GM10266 (cell line): ENCODE measurements around the gene SLC35A3.
"Not testable (repeated sequence)": the region's sequence is repeated elsewhere in the genome, so short reads cannot be mapped to it uniquely, and the experiment has no call there.

Experiments
- DNase-seq: peaks from one replicate; pipeline ENCODE4 v3.0.0; 2012; ENCODE audit errors: extremely low spot score
- TF ChIP-seq, protein P1 (sequence below): IDR thresholded peaks from 2 replicates; pipeline ENCODE4 v1.5.1; 2012; ENCODE audit warnings: mild to moderate bottlenecking, low read depth; ENCODE audit not compliant: control insufficient read depth, insufficient read depth; ENCODE audit errors: missing control alignments

SLC35A3 gene

DNA sequence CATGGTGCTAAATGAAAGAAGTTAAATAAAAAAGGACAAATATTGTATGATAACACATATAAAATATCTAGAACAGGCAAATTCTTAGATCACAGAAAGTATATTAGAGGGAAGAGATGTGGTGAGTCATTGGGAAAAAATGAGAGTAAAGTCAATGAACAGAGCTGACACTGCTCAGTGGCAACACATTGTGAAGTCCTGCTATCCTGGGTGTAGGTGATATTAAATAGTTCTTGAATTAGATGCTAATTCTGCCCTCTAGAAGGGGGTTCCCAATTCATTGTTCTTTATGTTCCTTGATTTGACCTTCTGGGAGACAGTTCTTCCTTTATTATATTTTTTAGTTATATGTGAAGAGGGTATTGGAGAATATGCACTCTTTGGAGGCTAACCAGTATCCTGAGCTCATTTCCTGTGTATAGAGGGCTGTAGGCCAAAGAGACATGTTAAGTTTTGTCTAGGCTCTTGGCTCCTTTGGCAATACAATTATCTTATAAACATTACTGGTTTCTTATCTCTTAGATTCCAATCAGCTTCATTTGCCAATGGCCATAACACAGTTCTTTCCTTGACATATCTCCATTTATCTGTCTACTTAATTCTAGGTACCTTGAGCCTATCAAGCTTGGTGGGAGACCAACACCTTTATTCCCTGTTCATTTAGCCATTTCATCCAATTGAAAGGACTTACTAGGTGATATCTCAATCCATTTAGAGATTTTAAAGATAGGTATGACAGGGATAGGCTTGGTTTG lies 6.6 kb upstream of the SLC35A3 start:
- TF ChIP-seq, protein P1, sequence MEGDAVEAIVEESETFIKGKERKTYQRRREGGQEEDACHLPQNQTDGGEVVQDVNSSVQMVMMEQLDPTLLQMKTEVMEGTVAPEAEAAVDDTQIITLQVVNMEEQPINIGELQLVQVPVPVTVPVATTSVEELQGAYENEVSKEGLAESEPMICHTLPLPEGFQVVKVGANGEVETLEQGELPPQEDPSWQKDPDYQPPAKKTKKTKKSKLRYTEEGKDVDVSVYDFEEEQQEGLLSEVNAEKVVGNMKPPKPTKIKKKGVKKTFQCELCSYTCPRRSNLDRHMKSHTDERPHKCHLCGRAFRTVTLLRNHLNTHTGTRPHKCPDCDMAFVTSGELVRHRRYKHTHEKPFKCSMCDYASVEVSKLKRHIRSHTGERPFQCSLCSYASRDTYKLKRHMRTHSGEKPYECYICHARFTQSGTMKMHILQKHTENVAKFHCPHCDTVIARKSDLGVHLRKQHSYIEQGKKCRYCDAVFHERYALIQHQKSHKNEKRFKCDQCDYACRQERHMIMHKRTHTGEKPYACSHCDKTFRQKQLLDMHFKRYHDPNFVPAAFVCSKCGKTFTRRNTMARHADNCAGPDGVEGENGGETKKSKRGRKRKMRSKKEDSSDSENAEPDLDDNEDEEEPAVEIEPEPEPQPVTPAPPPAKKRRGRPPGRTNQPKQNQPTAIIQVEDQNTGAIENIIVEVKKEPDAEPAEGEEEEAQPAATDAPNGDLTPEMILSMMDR: no peak
- DNase-seq: no peak

DNA sequence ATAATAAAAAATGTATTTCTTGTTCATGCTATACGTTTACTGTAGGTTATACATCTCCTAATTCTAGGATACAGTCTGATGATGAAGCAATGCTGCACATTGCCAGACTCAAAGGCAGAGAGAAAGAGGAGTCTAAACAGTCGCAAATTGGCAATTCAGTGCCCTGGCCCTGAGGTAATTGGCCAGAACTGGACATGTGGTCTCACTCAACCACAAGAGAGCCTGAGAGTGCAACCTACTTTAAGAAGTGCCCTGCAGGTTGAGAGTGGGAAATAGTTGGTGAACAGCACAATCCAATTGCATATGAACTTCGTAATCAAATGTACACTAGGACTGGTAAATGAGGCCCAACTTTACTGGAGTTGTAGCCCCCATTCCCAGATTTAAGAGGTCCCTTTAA lies 5.0 kb upstream of the SLC35A3 start:
- TF ChIP-seq, protein P1: no peak
- DNase-seq: no peak

DNA sequence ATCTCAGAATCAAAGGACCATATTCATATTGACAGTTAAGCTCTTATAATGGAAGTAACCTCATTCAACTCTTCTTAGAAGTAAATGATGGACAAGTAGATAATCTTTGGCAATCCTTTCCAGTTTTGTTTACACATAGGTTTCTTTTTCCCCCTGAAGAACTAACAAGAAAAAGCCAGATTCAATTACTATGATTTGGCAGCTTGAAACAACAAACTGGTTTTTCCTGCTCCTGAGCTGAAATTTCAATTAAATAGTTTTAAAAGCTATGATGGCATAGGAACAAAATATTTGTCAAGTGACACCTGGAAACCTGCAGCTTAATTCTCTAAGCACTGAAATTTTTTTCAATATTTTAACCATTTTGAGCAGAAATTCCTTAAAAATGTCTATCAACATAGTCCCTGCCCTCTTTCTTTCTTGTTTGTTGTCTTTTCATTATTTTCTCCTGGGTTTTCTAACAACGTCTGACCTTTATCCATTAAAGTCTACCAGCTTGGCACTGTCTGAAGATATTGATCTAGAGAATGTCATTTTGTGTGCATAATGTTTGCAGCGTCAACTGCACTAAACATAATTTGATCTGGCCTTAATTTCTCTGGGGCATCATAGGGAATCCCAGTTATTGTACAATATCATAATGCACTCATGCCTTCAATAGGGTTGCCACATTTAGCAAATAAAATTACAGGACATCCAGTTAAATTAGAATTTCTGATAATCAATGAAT lies 4.0 kb upstream of the SLC35A3 start:
- no peak for DNase-seq
- TF ChIP-seq, protein P1: no peak

DNA sequence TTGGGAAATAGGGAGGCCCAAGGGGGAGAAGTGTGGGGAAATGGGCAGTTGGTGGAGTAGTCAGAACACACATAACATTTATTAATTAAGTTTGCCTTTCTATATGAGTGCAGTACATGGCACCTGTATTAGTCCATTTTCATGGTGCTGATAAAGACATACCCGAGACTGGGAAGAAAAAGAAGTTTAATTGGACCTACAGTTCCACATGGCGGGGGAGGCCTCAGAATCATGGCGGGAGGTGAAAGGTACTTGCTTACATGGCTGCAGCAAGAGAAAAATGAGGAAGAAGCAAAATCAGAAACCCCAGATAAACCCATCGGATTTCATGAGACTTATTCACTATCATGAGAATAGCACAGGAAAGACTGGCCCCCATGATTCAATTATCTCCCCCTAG lies 1.6 kb upstream of the SLC35A3 start:
- TF ChIP-seq, protein P1: no peak
- DNase-seq: no peak

DNA sequence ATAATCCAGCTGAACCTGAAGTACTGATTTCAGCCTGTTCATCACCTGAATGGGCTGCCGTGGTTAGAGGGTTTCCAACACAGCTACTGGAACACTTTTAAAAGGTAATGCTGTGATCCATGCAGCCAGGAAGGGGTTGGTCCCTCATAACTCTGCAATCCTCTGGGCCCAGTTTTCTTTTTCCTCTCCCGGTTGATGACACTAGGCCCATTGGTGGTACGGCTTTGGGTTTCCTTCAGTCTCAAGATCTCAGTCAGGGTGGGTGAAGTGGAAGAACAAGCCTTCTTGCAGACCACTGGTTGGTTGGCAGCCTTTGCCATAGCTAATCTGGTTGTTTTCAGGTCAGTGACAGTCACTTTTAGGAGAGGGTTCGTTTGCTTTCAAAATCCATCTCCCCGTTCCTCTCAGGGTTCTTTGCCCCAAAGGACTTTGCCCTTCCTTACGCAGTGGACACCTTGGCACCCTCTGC lies 502 bp upstream of the SLC35A3 start:
- TF ChIP-seq, protein P1: no peak
- DNase-seq: no peak

DNA sequence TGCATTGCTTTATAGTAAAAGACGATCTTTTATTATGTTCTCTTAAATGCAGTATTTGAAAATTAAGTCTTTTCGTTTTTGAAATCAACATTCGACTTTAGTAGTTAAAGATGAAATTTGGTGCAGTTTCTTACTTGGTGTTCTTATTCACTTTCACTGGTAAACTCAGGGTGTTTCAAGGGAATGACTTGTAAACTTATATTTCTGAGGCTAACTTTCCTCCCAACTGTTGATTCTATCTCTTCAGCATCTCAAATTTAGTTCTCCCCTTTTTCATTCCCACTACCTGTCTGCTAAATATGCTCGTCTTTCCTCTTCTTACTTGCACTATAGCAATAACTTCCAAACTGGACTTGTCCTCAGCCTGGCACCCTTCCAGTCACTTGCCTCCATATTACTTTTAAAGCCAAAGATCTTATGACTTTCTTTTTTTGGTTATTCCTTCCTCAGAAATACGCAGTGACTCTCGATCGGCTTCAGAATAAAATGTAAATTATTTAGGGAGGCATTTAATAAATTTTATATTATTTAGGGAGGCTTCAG lies 988 bp downstream of the SLC35A3 start:
- no peak for DNase-seq
- TF ChIP-seq, protein P1: no peak

DNA sequence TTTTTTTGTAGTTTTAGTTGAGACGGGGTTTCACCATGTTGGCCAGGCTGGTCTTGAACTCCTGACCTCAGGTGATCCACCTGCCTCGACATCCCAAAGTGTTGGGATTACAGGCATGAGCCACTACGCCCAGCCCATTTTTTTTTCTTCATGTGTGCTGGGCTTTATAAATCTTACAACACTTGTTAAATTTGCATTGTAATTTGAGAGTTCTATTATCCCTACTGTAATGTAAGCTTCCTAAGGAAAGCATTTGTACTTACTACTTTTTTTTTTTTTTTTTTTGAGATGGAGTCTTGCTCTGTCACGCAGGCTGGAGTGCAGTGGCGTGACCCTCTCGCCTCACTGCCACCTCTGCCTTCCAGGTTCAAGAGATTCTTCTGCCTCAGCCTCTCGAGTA lies 2.3 kb downstream of the SLC35A3 start:
- DNase-seq: not testable (repeated sequence)
